Neural progenitor cell (in vitro differentiated cells): Measurements from ENCODE around the gene NEK4.

Experiments used
- CTCF ChIP-seq: fragments of 200-600 bp; sonication (generic); IDR thresholded peaks from 2 replicates; pipeline ENCODE4 v1.5.1; 2017; ENCODE audit warnings: antibody characterized with exemption, mild to moderate bottlenecking
- EZH2 ChIP-seq: fragments of 200-600 bp; sonication (generic); IDR thresholded peaks from 2 replicates; pipeline ENCODE4 v1.6.1; 2017; ENCODE audit warnings: antibody characterized with exemption, mild to moderate bottlenecking, moderate library complexity

DNA sequence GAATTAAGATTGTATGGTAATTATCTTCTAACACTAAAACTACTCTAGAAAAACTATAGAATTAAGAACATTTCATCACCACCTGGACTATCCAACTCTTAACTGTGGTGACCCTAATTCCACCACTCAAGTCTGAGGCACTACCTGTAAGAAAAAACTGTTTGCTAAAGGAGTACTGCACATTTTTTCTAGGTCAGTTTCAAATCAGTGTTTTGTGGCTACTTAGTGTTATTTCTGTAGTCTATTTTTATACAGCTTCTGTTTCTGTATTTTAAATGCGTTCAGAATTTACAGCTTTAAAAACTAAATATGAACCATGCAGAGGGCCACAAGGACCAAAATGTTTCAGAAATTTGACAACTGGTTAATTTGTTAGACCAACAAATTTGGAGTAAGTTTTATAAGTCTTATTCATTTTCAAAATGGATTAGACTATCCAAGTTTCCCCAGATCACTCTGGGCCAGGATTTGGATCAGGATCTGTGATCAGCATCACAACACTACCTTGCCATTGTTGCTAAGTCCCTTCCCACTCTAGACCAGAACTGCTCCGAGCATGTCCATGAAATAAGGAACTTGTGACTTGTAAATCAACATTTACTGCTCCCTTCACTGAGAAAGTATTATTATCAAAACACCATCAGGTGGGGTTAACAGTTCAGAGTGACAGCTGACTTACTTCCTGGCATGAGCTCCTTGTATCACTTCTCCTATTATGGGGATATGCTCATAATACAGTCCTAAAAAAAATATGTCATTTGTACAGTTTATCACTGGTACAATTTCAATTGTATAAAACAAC lies 73.7 kb downstream of the NEK4 start:
- TF ChIP-seq CTCF (no peak), EZH2 (no peak)
